Frontal cortex (tissue), 4 donors: ENCODE results near the gene STC2. TPM values are rescaled to one million over a fixed set of nuclear protein-coding genes. Genes with fewer than 3 reads are reported as not detected.
A peak's percentile ranks its signal among the peaks of the same experiment; 100 is the strongest.
"Not testable (repeated sequence)": the region's sequence is repeated elsewhere in the genome, so short reads cannot be mapped to it uniquely, and the experiment has no call there.

Source experiments
- DNase-seq, 2 donors: peaks; one replicate each; pipeline ENCODE4 v3.0.0; 2012; ENCODE audit warnings: low spot score in 2 of 2
- FAIRE-seq: peaks from 2 replicates; lab custom pipeline; 2012; peaks lifted over from hg19 to GRCh38; lab: Jason Lieb, UNC
- total RNA-seq: library from RNA; depleted of rRNA; stranded (reverse); fragments of >200 nt; gene quantifications from one replicate; pipeline ENCODE4 v1.2.3, GENCODE V29; 2014
- donor health status: control.
- donor health status: control.
- donor health status: control.

STC2 gene
- total RNA-seq = 0.82 TPM

DNA sequence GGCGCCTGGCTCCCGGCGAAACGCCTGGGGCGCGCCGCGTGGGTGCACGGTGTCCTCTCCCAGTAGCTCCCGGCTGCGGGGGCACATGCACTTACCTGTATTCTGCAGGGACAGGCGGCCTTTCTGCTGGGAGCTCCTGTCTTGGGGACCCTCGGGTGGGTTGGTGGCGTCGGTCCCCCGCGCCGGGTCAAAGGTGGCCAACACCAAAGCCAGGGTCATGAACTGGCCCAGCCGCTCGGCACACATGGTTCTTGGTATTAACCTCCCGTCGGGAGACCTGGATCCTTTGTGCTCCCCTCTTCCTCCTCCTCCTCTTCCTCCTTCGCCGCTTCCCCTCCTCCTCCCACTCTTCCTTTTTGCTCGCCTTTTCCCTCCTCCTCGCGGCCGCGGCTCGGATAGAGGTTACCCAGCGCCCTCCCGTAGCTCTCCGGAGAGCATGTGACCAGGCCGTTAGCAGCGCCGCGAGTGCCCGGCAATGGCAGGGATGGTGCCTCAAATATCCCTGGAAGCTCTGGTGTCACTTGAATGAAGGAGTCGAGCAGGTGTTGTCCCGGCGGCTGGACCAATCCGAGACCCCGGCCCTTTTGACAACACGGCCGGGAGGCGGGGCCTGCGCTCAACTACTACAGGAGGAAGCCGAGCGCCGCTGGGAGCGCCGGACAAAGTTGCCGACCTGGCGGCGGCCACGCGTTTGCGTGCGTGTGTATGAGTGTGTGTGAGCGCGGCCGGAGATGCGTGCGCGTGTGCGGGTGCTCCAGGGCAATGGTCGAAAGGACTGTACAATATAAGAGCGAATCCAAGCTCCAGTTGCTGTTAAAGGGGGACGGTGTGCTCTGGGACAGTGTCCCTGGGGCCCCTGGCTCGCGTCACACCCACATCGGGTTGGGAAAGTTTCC, at the start of gene STC2:
Gene STC2, minus strand, starts transcription at position 467 of the 896 bp plus-strand sequence. Its CDS starts 221 bp downstream, at position 246.
- FAIRE-seq = no peak

DNA sequence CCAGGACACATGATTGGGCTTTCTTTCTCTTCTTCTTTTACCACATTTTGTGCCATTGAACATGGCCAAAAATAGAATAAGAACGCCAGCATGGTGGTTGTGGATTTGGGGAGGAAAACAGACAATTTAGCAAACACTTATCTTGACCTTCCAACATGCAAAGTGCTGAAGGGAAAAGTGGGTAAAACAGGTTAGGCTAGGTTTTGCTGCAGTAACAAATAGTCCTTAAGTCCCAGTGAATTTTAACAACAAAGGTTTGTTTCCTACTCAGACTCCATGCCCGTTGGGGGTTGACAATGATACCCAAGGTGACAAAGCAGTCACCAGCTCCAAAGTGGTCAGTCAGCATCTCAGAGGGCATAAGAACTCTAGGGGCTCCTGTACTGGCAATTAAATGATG, 43.2 kb upstream of the STC2 start:
- DNase-seq (no peak), FAIRE-seq (no peak)

More for the DNA sequence above, at the start of gene STC2:
- peak; percentile 62 for DNase-seq

DNA sequence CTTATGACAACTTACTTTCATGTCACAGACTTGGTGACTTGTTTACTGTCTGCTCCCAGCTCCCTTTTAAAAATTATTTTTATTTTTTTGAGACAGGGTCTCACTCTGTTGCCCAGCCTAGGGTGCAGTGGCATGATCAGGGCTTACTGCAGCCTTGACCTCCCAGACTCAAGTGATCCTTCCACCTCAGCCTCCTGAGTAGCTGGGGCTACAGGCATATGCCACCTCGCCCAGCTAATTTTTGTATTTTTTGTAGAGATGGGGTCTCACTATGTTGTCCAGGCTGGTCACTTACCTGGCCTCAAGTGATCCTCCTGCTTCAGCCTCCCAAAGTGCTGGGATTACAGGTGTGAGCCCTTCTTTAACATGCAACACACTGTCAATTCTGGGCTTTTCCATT, 35.2 kb upstream of the STC2 start:
- DNase-seq, FAIRE-seq: not testable (repeated sequence)

- DNase-seq (no peak), FAIRE-seq (no peak)
Measured at GRCh38 chr5:173355561-173355960, 27.3 kb upstream of the STC2 start.

GRCh38 chr5:173354645-173355044, 26.4 kb upstream of the STC2 start:
- FAIRE-seq (no peak), DNase-seq (no peak)

DNA sequence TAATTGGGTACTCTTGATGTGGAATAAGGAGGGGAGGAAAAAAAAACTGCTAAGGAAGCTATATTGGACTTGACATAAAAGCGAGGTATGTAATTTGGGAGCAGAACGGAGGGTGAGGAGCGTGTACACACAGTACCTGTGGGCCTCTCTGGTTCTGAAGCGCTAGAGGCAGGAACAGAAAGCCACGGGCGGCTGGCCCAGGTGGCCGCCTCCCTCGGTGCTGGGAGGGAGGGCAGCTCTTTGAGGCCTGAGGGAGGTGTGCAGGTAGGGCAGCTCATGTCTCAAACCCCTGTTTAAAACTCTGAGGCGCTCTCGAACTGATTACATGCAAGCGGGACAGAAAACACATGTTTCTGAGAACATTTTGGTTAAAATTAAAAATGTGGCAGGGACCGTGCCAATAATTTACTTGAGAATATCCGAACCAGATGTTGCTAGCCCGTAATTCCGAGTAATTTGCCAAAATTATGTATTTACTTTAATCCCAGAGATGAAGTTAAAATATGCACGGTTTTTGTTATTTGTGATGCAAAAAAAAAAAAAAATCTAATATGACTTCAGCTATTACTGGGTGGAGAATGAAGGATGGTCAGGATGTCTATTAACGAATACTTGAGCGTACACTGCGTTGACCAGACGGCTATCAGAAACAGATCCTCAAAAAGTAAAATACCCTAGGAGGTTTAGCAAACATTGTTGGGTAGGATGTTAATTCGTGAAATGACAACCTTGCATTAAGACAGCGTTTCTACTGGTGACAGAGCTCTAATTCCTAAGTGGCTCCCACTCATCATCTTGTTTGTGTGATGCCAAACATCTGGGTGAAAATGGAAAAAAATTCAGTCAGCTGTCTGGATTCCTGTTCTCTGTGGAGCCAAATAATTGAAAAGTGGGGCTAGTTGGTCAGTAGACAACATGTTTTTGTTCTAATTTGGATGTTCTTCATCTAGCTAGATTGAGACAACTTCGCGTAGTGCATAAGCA, 24.4 kb upstream of the STC2 start:
- FAIRE-seq (no peak), DNase-seq (no peak)

DNA sequence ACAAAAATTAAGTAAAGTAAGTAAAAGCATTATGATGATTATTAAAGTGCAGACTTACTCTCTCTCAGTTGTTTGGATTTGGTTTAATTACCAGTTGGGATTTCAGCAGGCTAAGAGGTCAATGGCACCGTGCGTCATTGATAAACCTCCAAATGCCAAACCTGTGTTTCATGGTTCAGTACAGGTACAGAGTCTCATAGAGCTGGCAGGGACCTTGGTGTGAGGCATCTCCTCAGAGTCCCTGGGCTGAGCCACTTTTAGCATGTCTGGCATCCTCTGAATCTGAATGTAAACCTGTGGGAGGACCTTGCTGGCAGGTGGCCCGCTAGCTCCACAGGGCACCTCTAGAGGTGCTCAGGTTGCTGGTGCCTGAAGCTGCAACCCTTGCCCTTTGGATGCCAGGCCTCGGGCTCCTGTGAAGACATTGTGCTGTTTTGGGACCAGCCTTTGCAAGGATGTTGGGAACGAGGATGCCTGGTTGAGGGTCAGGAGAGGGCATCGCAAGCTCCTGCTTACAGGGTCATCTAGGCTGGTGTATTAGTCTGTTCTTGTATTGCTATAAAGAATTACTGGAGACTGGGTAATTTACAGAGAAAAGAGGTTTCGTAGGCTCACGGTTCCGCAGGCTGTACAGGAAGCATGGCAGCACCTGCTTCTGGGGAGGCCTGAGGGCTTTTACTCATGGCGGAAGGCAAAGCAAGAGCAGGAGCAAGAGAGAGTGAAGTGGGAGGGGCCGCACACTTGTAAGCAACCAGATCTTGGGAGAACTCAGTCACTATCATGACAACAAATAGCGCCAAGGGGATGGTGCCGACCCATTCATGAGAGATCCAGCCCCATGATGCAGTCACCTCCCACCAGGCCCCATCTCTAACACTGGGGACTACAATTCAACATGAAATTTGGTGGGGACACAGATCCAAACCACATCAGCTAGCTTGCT, 14.9 kb upstream of the STC2 start:
- FAIRE-seq (no peak), DNase-seq (no peak)

DNA sequence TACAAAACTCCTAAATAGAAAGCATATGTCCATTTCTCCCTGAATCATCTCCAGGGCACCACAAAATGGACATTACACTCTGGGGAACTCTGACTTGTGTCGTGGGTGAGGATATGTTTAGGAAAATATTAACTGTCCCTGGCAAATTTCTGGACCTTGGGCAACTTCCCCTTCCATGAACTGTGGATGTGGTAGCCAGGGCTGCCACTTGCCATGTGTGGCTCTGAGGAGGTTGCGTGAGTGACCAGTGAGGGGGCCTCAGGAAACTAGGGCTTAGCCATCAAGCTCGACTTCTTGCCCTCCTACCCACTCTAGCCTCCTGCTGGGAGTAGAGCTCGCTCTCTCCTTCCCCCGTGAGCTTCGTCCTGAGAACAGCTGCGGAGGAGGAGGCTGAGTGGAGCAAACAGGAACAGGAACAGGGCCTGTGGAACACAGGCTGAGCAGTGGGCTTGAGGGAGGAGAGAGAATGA, 13.8 kb upstream of the STC2 start:
- no peak for DNase-seq

DNA sequence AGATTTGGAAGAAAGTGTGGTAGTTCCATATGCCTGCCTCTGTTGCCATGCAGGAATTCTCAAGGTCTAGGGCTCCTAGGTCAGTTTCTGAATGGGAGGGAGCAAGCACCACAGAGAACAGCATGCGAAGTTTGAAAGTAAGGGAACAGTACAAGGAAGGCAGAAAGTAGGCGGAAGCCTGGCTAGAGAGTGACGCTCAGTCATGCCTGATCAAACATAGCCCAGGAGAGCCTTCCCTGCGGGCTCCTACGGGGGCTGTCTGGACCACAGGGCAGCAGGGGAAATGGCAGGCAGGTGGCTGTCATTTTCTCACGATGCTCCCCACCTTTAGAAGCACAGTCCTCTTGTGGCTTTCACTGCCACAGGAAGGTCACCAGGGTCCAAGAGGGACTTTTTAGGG, 12.8 kb upstream of the STC2 start:
- FAIRE-seq = no peak
- no peak for DNase-seq

More for the DNA sequence above, 13.8 kb upstream of the STC2 start:
- FAIRE-seq = no peak

- DNase-seq = no peak
- no peak for FAIRE-seq
Measured at GRCh38 chr5:173340451-173340850, 12.2 kb upstream of the STC2 start.

DNA sequence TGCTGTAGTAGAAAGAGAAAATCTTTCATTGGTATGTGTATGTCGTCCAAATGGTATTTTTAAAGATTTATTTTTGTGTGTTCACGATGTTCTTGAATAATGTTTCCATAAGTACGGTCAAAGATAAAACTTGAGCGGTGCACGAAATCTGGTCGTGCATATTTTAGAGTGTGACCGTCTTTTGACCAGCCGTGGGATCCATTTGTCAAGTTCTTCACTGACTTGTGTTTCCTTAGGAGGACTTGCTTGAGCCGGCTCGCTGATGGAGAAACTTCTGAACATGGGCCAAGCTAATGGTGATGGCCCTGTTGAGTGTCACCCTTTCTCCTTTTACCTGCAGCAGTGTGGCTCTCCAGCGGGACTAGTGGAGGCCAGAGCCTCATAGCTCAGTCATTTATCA, 11.1 kb upstream of the STC2 start:
- no peak for FAIRE-seq
- DNase-seq = no peak

GRCh38 chr5:173338380-173339015, 10.3 kb upstream of the STC2 start:
- FAIRE-seq = no peak
- DNase-seq = no peak

GRCh38 chr5:173334808-173335207, 6.6 kb upstream of the STC2 start:
- no peak for DNase-seq
- FAIRE-seq = no peak

GRCh38 chr5:173333925-173334661, 5.9 kb upstream of the STC2 start:
- FAIRE-seq (no peak), DNase-seq (no peak)

GRCh38 chr5:173331956-173332479, 3.8 kb upstream of the STC2 start:
- FAIRE-seq = no peak
- peak; percentile 83 to 84 for DNase-seq

DNA sequence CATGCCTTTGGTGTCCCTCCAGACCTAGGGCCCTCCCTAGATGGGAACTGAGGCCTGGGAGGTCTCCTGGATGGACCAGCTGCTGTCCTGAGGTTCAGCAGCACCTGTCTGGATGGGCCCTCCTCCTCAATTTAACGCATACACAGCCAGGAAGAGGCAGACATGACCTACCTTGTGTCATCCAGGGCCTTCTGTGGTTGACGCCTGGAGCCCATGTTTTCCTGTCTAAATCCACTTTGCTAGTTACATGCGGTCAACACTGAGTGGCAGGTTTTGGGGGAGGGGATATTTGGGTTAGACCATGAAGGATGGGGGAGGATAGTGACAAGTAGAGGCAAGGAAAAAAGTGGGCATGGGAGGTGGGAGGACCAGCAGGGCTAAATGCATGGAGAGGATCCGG, 3.1 kb upstream of the STC2 start:
- DNase-seq = no peak
- FAIRE-seq = no peak

- DNase-seq (no peak), FAIRE-seq (no peak)
Measured at GRCh38 chr5:173330338-173331206, 2.4 kb upstream of the STC2 start.
